HL-60 (cell line): ENCODE measurements around the gene MICAL2.

Experiments used
- DNase-seq, 2 experiments: peaks; one replicate each; pipeline ENCODE4 v3.0.0-alpha.2; 2010 to 2020; ENCODE audit warnings: low read depth in 1 of 2, low spot score in 1 of 2
- H3K27ac ChIP-seq: fragments of 250-450 bp; sonication (Bioruptor Pico); replicated peaks from 2 replicates; pipeline ENCODE4 v1.5.1; 2020; ENCODE audit warnings: mild to moderate bottlenecking, moderate library complexity
- H3K27me3 ChIP-seq: fragments of 250-450 bp; sonication (Bioruptor Pico); 2 replicates; pipeline ENCODE4 v1.5.1; 2021; ENCODE audit warnings: mild to moderate bottlenecking, moderate library complexity; ENCODE audit not compliant: insufficient read depth, poor library complexity, severe bottlenecking
- H3K4me3 ChIP-seq: replicated peaks from 2 replicates; pipeline ENCODE4 v1.5.1; 2011; ENCODE audit warnings: mild to moderate bottlenecking, control low read depth, low read length; ENCODE audit not compliant: insufficient read depth
- GABPA ChIP-seq: IDR thresholded peaks from 2 replicates; pipeline ENCODE4 v1.6.1; 2012; ENCODE audit warnings: low read depth
- POLR2AphosphoS5 ChIP-seq: IDR thresholded peaks from 2 replicates; pipeline ENCODE4 v1.6.1; 2012; ENCODE audit warnings: low read depth
- SPI1 ChIP-seq: IDR thresholded peaks from 2 replicates; pipeline ENCODE4 v1.6.1; 2012; ENCODE audit warnings: low read depth, mild to moderate bottlenecking, borderline replicate concordance
- TF ChIP-seq, protein P1 (sequence below): IDR thresholded peaks from one replicate; pipeline ENCODE4 v1.5.1; 2011; ENCODE audit warnings: low read length, control low read depth, inconsistent platforms; ENCODE audit not compliant: insufficient read depth
- TF ChIP-seq, protein P2 (sequence below): IDR thresholded peaks from 2 replicates; pipeline ENCODE4 v1.6.1; 2012; ENCODE audit warnings: low read depth; ENCODE audit not compliant: insufficient replicate concordance

MICAL2 gene

DNA sequence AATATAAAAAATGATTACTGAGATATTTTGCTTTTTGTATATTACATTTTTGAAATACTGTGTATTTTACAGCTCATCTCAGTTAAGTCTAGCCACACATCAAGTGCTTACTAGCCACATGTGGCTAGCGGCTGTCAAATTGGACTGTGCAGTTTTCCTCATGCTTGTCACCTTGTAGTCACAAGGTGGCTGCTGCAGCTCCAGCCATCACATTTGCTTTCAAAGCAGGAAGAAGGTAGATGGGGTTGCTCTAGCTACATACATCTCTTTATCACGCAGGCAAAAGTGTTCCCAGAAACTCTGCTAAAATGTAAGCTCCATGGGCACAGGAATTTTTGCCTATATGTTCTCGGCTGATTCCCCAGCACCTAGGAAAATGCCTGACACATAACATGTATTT is 61.5 kb downstream of the MICAL2 start:
- no peak overlapping the region for H3K4me3 ChIP-seq
- H3K27ac ChIP-seq: no peak overlapping the region
- no peak for DNase-seq
- H3K27me3 ChIP-seq: no peaks in the 10 kb centered on the region
- TF ChIP-seq GABPA (no peak), POLR2AphosphoS5 (no peak), SPI1 (no peak)
- TF ChIP-seq, protein P1, sequence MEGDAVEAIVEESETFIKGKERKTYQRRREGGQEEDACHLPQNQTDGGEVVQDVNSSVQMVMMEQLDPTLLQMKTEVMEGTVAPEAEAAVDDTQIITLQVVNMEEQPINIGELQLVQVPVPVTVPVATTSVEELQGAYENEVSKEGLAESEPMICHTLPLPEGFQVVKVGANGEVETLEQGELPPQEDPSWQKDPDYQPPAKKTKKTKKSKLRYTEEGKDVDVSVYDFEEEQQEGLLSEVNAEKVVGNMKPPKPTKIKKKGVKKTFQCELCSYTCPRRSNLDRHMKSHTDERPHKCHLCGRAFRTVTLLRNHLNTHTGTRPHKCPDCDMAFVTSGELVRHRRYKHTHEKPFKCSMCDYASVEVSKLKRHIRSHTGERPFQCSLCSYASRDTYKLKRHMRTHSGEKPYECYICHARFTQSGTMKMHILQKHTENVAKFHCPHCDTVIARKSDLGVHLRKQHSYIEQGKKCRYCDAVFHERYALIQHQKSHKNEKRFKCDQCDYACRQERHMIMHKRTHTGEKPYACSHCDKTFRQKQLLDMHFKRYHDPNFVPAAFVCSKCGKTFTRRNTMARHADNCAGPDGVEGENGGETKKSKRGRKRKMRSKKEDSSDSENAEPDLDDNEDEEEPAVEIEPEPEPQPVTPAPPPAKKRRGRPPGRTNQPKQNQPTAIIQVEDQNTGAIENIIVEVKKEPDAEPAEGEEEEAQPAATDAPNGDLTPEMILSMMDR: no peak
- TF ChIP-seq, protein P2, sequence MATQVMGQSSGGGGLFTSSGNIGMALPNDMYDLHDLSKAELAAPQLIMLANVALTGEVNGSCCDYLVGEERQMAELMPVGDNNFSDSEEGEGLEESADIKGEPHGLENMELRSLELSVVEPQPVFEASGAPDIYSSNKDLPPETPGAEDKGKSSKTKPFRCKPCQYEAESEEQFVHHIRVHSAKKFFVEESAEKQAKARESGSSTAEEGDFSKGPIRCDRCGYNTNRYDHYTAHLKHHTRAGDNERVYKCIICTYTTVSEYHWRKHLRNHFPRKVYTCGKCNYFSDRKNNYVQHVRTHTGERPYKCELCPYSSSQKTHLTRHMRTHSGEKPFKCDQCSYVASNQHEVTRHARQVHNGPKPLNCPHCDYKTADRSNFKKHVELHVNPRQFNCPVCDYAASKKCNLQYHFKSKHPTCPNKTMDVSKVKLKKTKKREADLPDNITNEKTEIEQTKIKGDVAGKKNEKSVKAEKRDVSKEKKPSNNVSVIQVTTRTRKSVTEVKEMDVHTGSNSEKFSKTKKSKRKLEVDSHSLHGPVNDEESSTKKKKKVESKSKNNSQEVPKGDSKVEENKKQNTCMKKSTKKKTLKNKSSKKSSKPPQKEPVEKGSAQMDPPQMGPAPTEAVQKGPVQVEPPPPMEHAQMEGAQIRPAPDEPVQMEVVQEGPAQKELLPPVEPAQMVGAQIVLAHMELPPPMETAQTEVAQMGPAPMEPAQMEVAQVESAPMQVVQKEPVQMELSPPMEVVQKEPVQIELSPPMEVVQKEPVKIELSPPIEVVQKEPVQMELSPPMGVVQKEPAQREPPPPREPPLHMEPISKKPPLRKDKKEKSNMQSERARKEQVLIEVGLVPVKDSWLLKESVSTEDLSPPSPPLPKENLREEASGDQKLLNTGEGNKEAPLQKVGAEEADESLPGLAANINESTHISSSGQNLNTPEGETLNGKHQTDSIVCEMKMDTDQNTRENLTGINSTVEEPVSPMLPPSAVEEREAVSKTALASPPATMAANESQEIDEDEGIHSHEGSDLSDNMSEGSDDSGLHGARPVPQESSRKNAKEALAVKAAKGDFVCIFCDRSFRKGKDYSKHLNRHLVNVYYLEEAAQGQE: no peak

DNA sequence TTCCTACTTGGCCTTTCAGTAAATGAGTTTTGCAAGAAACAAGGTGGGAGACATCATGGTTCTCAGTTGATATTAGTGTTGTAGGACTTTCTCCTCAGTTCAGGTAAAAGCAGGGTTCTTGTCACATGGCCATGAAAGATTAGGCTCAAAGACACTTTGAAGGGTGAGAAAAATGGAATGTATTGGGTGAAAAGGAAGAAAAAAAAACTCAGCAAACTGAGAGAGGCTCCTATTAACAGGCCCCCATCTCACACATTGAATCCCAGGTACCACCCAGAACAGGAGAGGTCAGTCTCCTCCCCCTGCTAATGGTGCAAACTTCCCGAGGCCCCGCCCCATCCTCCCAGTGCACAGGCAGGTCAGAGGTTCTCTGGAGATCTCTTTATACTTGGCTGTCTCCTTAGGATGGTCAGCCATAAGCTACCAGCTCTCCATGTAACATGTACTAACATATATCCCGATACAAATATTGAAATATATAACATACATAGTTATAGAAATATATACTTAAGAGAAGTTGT is 62.2 kb downstream of the MICAL2 start:
- Histone ChIP-seq H3K27ac (no peak overlapping the region), H3K27me3 (no peaks in the 10 kb centered on the region), H3K4me3 (no peak overlapping the region)
- TF ChIP-seq POLR2AphosphoS5: no peak
- TF ChIP-seq, protein P1: no peak
- TF ChIP-seq SPI1: no peak
- no peak for TF ChIP-seq GABPA
- TF ChIP-seq, protein P2: no peak
- no peak for DNase-seq

DNA sequence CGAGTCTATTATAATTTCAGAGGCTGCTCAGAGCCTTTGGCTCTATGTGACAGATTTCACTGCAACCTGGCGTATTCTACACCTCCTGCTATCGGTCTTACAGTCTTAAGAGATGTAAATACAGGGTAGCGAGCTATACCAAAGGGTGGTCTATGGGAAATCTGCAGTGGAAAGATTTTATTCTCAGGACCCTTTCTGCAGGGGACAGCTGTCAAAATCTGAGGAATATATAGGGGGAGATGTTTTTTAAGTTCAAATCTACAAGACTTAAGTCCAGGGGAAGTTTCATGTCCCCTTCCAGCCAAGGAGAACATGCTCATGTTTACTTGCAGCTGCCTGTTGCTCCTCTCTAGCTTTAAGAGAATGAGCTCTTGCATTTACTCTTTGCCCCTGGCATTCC is 62.7 kb downstream of the MICAL2 start:
- Histone ChIP-seq H3K27me3 (no peaks in the 10 kb centered on the region), H3K4me3 (no peak overlapping the region), H3K27ac (no peak overlapping the region; the same call in 1 of the 2 replicates)
- TF ChIP-seq, protein P2: no peak
- TF ChIP-seq GABPA: no peak
- TF ChIP-seq POLR2AphosphoS5: no peak
- TF ChIP-seq SPI1: no peak
- TF ChIP-seq, protein P1: no peak
- no peak for DNase-seq
